Measurements from ENCODE around the gene CLMN.

- TF ChIP-seq CTCF (IDR thresholded peaks at IDR 0.05; ENCODE audit: low read length) (no peak), EZH2 (IDR thresholded peaks at IDR 0.05; ENCODE audit: borderline replicate concordance, low read length) (no peak)
Observed at GRCh38 chr14:95136631-95137030, 183.1 kb downstream of the CLMN start.
